Forelimb muscle (tissue), 1 donor: ENCODE measurements around the gene USP49. TPM values are rescaled to one million over a fixed set of nuclear protein-coding genes. Genes with fewer than 3 reads are reported as not detected.
"Not testable (repeated sequence)": the region's sequence is repeated elsewhere in the genome, so short reads cannot be mapped to it uniquely, and the experiment has no call there.

ENCODE experiments used
- DNase-seq: peaks from one replicate; pipeline ENCODE4 v3.0.0-alpha.2; 2013; ENCODE audit warnings: low read depth
- polyA plus RNA-seq: library from polyadenylated mRNA; unstranded; fragments of 120-200 nt; gene quantifications from one replicate; pipeline ENCODE4 v1.2.1, GENCODE V29; 2013; ENCODE audit not compliant: insufficient read length

The USP49 gene
- polyA plus RNA-seq, 1 donor, result 5.6 TPM

GRCh38 chr6:41813469-41813868 is 81.7 kb downstream of the USP49 start:
- no peak for DNase-seq

DNA sequence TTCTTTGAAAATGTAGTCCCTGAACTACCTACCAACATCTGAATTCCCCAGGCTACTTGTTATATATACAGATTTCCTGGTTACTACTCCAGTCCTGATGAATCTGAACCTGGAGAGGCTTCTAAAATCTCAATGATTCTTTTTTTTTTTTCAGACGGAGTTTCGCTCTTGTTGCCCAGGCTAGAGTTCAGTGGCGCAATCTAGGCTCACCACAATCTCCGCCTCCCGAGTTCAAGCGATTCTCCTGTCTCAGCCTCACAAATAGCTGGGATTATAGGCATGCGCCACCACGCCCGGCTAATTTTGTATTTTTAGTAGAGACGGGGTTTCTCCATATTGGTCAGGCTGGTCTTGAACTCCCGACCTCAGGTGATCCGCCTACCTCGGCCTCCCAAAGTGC is 83.2 kb downstream of the USP49 start:
- not testable (repeated sequence) for DNase-seq

GRCh38 chr6:41811095-41811494 is 84.1 kb downstream of the USP49 start:
- no peak for DNase-seq

GRCh38 chr6:41805830-41806774 is 89.1 kb downstream of the USP49 start:
- DNase-seq, result no peak

GRCh38 chr6:41801380-41801779 is 93.8 kb downstream of the USP49 start:
- DNase-seq, result no peak

DNA sequence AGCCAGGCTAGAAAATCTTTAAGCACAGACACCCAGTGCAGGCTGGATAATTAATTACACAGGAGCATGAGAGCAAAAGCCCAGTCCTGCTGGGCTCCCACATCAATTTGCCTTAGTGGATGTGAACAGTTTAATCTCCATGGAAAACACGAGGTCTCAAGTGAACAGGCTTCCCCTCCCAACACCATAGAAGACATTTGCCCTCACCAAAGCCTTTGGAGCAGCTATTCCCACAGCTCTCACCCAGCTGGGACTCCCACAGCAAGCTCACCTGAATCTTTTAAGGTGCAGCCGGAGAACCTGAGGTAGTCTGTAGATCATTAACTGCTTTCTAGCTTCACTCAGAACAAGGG is 95.6 kb downstream of the USP49 start:
- no peak for DNase-seq

GRCh38 chr6:41798901-41799558 is 96.1 kb downstream of the USP49 start:
- no peak for DNase-seq

DNA sequence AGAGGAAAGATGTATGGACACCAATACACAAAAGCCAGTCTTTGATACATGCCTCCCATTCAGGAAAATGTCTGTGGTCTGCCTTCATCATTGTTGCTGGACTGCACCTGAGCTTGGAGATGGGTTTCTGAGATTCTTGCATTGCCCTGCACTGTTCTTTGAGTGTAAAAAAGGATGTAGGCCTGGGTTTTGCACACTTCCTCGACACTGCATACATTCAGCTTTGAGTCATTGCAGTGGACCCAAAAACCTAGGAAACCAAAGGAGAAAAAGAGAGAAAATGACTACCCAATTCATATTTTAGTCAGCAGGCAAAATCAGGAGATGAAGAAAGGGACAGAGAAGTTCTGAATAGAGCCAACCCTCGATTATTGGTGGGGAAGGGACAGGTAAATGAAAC is 98.7 kb downstream of the USP49 start:
- no peak for DNase-seq

DNA sequence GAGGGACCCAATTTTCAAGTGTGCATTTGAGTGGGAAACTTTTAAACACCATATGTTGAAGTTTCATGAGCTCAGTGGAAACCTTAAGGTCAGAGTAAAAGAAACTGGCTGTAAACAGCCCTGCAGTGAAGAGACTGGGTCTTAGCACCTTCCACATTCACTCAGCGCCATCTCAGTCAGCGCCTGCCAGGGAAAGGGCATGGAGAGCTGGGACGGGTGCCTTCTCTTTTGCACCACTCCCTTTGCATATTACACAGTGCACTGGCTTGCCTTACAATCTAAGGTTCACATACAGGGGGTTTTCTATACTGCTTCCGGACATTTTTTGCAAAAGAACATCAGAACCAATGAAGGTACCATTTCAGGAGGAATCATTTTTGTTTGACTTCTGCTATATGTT is 103.2 kb downstream of the USP49 start:
- DNase-seq, result no peak

DNA sequence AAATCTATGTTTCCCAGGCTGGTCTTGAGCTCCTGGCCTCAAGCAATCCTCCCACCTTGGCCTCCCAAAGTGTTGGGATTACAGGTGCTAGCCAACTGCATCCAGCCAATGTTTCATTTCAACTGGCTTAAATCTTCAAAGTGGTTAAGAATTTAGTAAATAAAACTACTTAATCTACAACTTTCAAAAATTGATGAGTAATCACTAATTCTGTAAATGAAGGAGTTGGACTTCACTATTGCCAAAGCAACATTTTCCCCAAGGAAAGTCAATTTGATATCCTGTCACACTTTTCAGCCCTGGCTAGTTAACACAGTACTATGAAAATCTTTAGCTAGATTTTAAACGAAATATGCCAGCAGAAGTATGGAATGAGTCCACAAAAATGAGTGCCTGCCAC is 103.9 kb downstream of the USP49 start:
- DNase-seq, result no peak

DNA sequence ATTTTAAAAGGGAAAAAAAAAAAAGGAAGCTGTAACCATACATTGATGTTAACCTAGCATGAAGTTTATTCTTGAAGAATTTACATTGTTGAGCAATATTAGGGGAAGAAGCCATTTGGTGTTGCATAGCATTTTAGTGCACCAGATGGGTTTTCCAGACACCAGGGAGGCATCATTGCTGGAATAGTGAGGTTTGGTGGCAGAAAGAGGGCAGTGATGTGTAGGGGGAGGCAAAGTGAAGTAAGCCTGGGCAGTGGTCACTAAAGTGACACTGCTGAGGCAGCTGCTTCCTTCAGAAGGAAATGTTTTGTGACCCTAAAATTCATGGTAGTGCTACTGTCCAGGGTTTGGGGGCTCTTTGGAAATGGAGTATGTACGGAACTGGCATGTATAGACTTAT is 105.1 kb downstream of the USP49 start:
- DNase-seq, result no peak

GRCh38 chr6:41789390-41789724 is 105.8 kb downstream of the USP49 start:
- no peak for DNase-seq

- peak; percentile 88 for DNase-seq
Observed at GRCh38 chr6:41787219-41787917, 107.8 kb downstream of the USP49 start, which contains the start of gene TOMM6. TSS of gene TOMM6 (plus strand) at chr6:41787694. CDS start at chr6:41787698, 4 bp downstream.

- no peak for DNase-seq
Observed at GRCh38 chr6:41786451-41787218, 108.5 kb downstream of the USP49 start.

DNA sequence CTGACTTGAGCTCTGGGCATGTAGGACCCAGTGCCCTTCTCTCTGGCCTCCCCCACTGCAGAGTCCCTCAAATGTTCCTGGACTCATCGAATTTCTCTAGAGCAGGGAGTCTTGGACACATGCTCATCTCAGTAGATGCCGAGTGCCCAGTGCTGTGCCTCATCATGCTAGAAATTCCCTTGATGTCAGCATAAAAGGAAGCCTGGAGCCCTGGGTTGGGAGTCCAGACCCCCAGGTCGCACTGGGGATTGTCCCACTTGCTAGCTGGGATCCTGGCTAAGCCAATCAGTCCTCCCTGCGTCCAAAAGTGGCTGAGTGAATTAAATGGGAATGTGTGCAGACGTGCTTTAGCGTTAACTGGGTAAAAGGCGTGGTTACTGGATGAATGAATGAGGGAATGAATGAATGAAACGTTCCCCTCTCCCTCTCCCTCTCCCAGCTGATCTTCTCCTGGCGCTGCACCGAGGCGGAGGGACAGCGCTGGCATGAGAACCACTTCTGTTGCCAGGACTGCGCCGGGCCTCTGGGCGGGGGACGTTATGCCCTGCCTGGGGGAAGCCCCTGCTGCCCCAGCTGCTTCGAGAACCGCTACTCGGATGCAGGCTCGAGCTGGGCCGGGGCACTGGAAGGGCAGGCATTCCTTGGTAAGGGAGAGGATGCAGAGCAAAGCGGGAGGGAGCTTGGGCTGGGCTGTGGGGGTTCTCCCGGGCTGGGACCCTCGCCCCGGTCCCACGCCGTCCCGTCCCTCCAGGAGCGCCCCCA is 109.3 kb downstream of the USP49 start:
- no peak for DNase-seq

- DNase-seq, result no peak
Observed at GRCh38 chr6:41785254-41785653, 109.9 kb downstream of the USP49 start.

- DNase-seq, result no peak
Observed at GRCh38 chr6:41784581-41785171, 110.5 kb downstream of the USP49 start.

DNA sequence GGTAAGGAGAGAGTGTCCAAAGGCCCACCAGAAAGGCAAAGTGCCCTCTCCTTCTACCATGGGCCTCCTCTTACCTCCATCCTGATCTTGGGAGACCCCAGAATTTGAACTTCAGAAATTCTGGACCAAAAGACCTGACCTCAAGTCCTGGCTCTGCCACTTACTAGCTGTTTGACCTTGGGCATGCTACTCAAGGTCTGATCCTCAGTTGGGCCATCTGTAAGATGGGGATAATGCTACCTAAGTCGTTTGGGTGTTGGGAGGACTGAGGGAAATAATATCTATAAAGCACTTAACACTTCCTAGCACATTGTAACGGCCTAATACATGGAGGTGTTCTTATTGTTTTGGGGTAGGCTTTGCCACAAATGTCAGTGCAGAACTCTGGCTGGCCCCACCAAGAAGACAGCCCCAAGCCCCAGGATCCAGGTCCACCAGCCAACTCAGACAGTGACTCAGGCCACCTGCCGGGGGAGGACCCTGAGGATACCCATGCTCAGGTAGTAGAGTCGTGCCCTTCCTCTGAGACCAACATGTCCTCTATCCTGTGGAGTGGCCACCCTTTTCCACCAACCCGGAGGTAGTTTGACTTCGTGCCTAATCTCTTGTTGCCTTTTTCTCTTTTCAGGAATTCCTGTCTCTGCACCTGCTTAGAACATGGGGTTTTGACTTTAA is 111.9 kb downstream of the USP49 start:
- no peak for DNase-seq

- DNase-seq, result no peak
Observed at GRCh38 chr6:41781366-41781730, 113.8 kb downstream of the USP49 start.
